GM18502 (cell line): Measurements from ENCODE around the gene CAST.

Source experiments
- ATAC-seq: cut with Tn5 transposase; IDR thresholded peaks from one replicate; pipeline ENCODE4 v1.9.1; 2021; ENCODE audit warnings: mild to moderate bottlenecking; ENCODE audit not compliant: unreplicated experiment, poor library complexity

CAST gene

GRCh38 chr5:96668725-96669124 lies 6.5 kb downstream of the CAST start:
- ATAC-seq = no peak

- ATAC-seq = no peak
Observed at GRCh38 chr5:96669909-96670308, 7.7 kb downstream of the CAST start.

GRCh38 chr5:96671441-96671840 lies 9.3 kb downstream of the CAST start:
- ATAC-seq = no peak

GRCh38 chr5:96673127-96673526 lies 11.0 kb downstream of the CAST start:
- no peak for ATAC-seq

- ATAC-seq = no peak
Observed at GRCh38 chr5:96675882-96676281, 13.7 kb downstream of the CAST start.

- ATAC-seq = no peak
Observed at GRCh38 chr5:96677496-96677895, 15.3 kb downstream of the CAST start.

- ATAC-seq = no peak
Observed at GRCh38 chr5:96679293-96679692, 17.1 kb downstream of the CAST start.

- ATAC-seq = no peak
Observed at GRCh38 chr5:96680759-96681470, 18.7 kb downstream of the CAST start.

- ATAC-seq = no peak
Observed at GRCh38 chr5:96683392-96683791, 21.2 kb downstream of the CAST start.

GRCh38 chr5:96683810-96684209 lies 21.6 kb downstream of the CAST start:
- no peak for ATAC-seq

GRCh38 chr5:96687080-96687479 lies 24.9 kb downstream of the CAST start:
- no peak for ATAC-seq

GRCh38 chr5:96687812-96688453 lies 25.8 kb downstream of the CAST start:
- ATAC-seq = peak; percentile 94

- ATAC-seq = no peak
Observed at GRCh38 chr5:96690861-96691260, 28.7 kb downstream of the CAST start.

GRCh38 chr5:96691503-96692303 lies 29.5 kb downstream of the CAST start:
- ATAC-seq = no peak

GRCh38 chr5:96692441-96692840 lies 30.3 kb downstream of the CAST start:
- ATAC-seq = no peak

GRCh38 chr5:96699186-96699820 lies 37.1 kb downstream of the CAST start:
- ATAC-seq = no peak

- peak; percentile 70 for ATAC-seq
Observed at GRCh38 chr5:96702503-96703383, 40.6 kb downstream of the CAST start.

GRCh38 chr5:96703384-96703920 lies 41.3 kb downstream of the CAST start:
- peak; percentile 82 for ATAC-seq

GRCh38 chr5:96703995-96704394 lies 41.8 kb downstream of the CAST start:
- ATAC-seq = no peak
